ENCODE data around the gene WWOX. TPM values are rescaled to one million over a fixed set of nuclear protein-coding genes. Genes with fewer than 3 reads are reported as not detected.

Gene WWOX
- total RNA-seq, 4 donors from 2014 or later: 135 to 209 (median 159) TPM

GRCh38 chr16:78324649-78325285 lies 225.3 kb downstream of the WWOX start:
- H3K36me3 ChIP-seq: no peaks in the 10 kb centered on the region
- H3K4me1 ChIP-seq: peaks cover 3 to 13% of the 10 kb centered on the region in 2 donors
- TF ChIP-seq CTCF (IDR thresholded peaks at IDR 0.05) (no peak), POLR2A (IDR thresholded peaks at IDR 0.05) (no peak)
- DNase-seq: no peak
- 85 to 92% methylated on average over 6 of the region's 6 CpGs for WGBS, 2 donors
- H3K4me3 ChIP-seq (replicated peaks in 1 of 3): no peak overlapping the region
- H3K27me3 ChIP-seq: no peaks in the 10 kb centered on the region
- H3K27ac ChIP-seq: no peak overlapping the region
- H3K9me3 ChIP-seq: no peaks in the 10 kb centered on the region
- intact Hi-C loops (cut with DNase I): no loop called here

DNA sequence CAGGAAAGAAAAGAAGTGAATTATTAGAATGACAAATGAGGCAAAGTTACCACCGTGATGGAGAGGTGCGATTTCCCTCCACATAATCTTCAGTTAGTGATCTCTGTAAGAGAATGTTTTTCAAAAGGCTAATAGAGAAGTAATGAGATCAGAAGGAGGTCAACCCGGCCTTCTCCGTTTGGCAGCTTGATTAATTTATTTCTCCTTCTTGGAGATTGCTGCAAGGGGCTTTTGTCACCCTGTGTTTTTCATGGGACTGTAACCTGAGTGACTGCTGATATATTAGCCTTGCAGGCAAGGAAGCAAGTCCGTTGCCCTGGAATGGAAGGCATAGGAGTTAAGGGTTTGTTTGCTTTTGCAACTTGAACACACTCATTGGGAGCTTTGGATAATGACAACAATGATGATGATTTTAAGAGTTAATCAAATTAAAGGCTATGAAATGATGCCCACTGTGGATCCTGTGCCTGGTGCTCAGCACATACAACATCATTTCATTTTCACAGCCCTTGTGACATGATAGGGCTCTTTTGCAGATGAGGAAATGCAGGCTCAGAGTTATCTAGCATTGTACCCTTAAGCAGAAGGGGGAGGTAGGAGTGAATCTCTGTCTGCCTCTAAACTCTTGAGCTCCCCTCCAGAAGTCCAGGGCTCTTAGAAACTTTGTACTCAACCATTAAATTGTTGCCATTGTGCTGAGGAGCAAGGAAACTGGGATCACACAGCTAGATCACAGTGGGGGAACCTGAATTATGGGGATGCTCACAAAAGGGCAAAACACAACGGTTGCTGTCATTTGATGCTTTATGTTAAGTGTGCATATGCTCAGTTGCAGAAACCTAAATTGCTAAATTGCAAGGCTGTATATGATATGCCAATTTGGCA lies 226.3 kb downstream of the WWOX start:
- no peak overlapping the region for H3K4me3 ChIP-seq (replicated peaks in 1 of 3)
- no peaks in the 10 kb centered on the region for H3K9me3 ChIP-seq
- no peak overlapping the region for H3K27ac ChIP-seq
- peaks cover 0 to 13% of the 10 kb centered on the region in 2 donors for H3K4me1 ChIP-seq
- 86% methylated on average over 6 of the region's 6 CpGs for WGBS, 2 donors
- no peak for TF ChIP-seq CTCF (IDR thresholded peaks at IDR 0.05)
- no peak for TF ChIP-seq POLR2A (IDR thresholded peaks at IDR 0.05)
- intact Hi-C loops (cut with DNase I): no loop called here
- no peak for DNase-seq
- H3K27me3 ChIP-seq: no peaks in the 10 kb centered on the region
- H3K36me3 ChIP-seq: no peaks in the 10 kb centered on the region

DNA sequence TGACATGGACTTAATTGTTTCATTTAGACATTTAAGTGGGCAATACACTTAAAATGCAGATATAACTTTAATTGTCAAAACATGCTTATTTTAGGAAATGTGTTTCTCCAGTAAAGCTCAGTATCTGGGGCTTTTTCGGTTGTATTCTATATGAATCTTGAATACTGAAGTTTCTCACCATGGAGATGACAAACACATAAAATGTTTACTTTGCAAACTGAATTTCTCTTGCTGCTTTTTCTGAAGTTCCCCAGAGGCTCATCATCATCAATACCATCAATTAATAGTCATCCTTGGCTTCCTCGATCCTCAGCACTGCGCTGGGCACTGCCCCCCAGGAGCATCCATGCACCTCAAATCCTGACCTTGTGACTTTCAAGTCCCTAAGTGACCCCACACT lies 227.3 kb downstream of the WWOX start:
- Histone ChIP-seq H3K4me3 (replicated peaks in 1 of 3) (no peak overlapping the region), H3K36me3 (no peaks in the 10 kb centered on the region), H3K4me1 (peaks cover 0 to 13% of the 10 kb centered on the region in 2 donors), H3K27ac (no peak overlapping the region), H3K9me3 (no peaks in the 10 kb centered on the region), H3K27me3 (no peaks in the 10 kb centered on the region)
- WGBS, 2 donors: 88% methylated on average over 3 of the region's 3 CpGs
- no peak for TF ChIP-seq CTCF (IDR thresholded peaks at IDR 0.05)
- no peak for TF ChIP-seq POLR2A (IDR thresholded peaks at IDR 0.05)
- DNase-seq: no peak
- intact Hi-C loops (cut with DNase I): no loop called here

- no peak overlapping the region for H3K27ac ChIP-seq
- H3K36me3 ChIP-seq: no peaks in the 10 kb centered on the region
- no peak for DNase-seq
- H3K4me1 ChIP-seq: peaks cover 0 to 9% of the 10 kb centered on the region in 2 donors
- H3K27me3 ChIP-seq: no peaks in the 10 kb centered on the region
- H3K4me3 ChIP-seq (replicated peaks in 1 of 3): no peak overlapping the region
- 87 to 88% methylated on average over 4 of the region's 4 CpGs for WGBS, 2 donors
- TF ChIP-seq POLR2A (IDR thresholded peaks at IDR 0.05) (no peak), CTCF (IDR thresholded peaks at IDR 0.05) (no peak)
- intact Hi-C loops (cut with DNase I): no loop called here
- no peaks in the 10 kb centered on the region for H3K9me3 ChIP-seq
Measured at GRCh38 chr16:78331731-78332130, 232.3 kb downstream of the WWOX start.

DNA sequence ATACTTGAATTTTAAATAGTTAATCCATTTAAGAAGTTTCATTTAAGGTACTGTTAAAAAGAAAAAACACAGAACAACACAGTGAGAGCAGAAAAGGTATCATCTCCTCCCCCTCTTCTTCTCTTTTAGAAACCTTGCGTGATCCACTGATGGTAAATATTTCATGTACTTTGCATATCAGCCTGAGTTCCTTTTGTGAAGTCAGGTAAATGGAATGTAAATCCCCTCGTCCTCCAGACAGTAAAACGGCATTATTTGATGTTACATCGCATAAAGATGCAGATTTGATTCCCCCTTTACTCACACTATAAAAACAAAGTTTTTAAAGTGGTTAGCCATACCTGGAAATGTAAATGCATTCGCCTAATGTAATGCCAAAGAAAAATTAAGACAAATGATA lies 234.4 kb downstream of the WWOX start:
- Histone ChIP-seq H3K4me1 (peaks cover 0 to 1% of the 10 kb centered on the region in 2 donors), H3K27ac (no peak overlapping the region), H3K4me3 (replicated peaks in 1 of 3) (no peak overlapping the region), H3K27me3 (no peaks in the 10 kb centered on the region), H3K9me3 (no peaks in the 10 kb centered on the region), H3K36me3 (no peaks in the 10 kb centered on the region)
- TF ChIP-seq CTCF (IDR thresholded peaks at IDR 0.05) (no peak), POLR2A (IDR thresholded peaks at IDR 0.05) (no peak)
- intact Hi-C loops (cut with DNase I): no loop called here
- 87 to 88% methylated on average over 5 of the region's 5 CpGs for WGBS, 2 donors
- no peak for DNase-seq

All from thyroid gland (tissue), 4 donors.